KOPT-K1 (cell line): ENCODE data around the gene PCCA.

Experiments
- H3K27ac ChIP-seq: fragments of 200-600 bp; sonication (generic); 2 replicates; pipeline ENCODE4 v1.5.1; 2016; ENCODE audit warnings: antibody characterized with exemption, mild to moderate bottlenecking, low read depth, low read length; ENCODE audit not compliant: poor library complexity, severe bottlenecking
- H3K36me3 ChIP-seq: fragments of 200-600 bp; sonication (generic); 2 replicates; pipeline ENCODE4 v1.5.1; 2017; ENCODE audit warnings: antibody characterized with exemption, mild to moderate bottlenecking, low read length, moderate library complexity; ENCODE audit not compliant: insufficient read depth
- H3K9me3 ChIP-seq: fragments of 200-600 bp; sonication (generic); 2 replicates; pipeline ENCODE4 v1.5.1; 2017; ENCODE audit warnings: antibody characterized with exemption, low read length, mild to moderate bottlenecking; ENCODE audit not compliant: insufficient read depth, poor library complexity, severe bottlenecking

Gene PCCA

DNA sequence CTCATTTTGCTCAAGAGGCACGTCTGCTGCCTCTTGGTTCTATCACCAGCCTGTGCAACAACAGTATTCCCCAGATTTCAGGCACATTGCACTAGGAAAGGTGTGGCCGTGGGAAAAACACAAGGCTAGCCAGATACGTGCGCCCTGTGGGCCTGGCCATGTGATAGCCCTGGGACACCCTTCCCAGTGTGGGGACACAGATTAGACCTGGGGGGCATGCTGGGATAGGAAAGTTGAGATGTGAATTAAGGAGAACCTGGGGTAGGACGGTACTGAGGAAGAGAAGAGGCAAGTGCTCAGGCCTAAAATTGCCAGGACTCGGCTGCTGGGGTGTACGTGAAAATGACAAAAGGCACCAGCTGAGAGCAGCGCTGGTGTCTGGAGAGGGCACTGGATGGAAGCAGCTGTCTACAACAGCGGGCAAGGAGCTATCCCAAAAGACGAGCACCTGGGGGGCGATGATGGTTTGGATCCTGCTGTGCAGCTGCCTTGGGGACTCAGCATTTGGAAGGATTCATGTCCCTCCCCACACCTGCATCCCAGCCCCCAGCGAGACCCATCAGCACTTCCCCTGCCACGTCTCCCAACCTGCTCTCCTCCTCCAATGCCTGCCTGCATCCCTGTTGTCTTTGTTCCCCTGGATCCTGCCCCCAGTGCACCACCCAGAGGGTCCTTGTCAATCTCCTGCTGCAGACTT, 445.4 kb downstream of the PCCA start:
- Histone ChIP-seq H3K27ac (no peak overlapping the region), H3K36me3 (no peaks in the 10 kb centered on the region), H3K9me3 (no peaks in the 10 kb centered on the region)

DNA sequence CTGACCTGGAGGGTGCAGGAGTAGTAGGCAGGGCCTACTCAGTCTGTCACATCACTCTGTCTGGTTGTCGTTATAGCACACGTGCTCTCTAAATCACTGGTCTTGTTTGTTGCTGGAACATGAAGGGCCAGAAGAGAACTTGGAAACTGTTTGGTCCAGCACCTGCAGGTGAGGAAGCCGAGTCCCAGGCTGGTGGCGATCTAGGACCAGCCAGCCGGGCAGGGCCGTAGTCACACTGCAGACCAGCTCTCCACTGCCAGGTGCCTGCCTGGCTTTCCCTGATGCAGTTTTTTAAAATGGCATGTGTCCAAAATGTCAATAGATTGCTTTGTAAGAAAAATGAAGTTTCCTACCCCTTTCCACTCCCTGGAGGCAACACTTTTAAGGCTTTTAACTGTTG, 446.0 kb downstream of the PCCA start:
- Histone ChIP-seq H3K27ac (no peak overlapping the region), H3K9me3 (no peaks in the 10 kb centered on the region), H3K36me3 (no peaks in the 10 kb centered on the region)

DNA sequence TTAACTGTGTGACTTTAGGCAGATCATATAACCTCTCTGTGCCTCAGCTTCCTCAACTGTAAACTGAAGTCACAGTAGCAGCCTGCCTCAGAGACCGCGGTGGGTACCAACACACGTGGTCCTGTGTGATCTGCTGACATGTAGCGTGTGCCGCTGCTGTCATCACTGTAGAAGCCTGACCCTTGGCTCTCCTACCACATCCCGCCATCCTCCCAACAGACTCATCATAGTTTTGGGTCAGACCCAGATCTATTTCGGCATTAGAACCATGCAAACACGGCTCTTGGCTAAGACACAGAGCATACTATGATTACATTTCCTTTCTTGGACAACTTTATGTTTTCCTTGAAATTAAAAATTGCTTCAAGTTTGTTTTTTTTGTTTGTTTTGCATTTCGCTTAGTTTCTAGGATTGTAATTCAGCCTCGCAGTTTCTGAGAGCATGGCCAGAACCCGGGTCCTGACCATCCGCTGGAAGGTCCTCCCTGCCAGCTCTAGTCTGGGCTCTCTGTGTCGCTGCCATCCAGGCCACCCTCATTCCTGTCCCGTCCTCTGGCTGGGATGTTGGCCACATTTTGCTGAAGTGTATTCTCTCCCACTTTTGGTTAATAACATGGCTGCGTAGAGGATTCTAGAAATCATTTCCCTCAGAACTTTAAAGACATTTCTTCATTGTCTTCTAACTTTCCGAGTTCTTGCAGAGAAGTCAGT, 446.7 kb downstream of the PCCA start:
- H3K9me3 ChIP-seq: no peaks in the 10 kb centered on the region
- no peak overlapping the region for H3K27ac ChIP-seq
- H3K36me3 ChIP-seq: no peaks in the 10 kb centered on the region

DNA sequence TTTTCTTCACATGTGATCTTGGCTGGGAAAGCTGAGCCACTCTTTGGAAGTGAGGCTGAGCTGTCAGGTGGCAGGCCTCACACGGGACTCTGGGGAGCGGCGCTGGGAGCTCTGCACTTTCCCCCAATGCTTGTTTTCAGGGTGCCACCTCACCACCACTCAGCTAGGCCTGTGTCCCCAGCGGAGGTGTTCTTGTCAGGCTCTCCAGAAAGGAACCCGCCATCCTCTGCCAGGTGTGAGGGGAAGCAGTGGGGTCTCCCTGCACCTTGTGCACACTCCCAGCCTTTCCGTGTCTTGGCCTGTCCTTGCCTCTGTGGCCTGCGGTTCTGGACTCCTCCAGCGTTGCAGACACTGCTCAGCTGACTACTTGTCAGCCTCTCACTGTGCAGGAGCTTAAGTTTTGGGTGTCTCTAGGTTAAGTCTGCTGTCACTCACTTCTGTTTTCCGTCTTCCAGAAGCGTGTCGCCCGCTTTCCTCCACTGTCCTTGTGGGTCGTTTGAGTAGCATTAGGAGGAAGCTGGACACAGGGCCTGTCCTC, 447.8 kb downstream of the PCCA start:
- Histone ChIP-seq H3K36me3 (no peaks in the 10 kb centered on the region), H3K27ac (no peak overlapping the region), H3K9me3 (no peaks in the 10 kb centered on the region)

DNA sequence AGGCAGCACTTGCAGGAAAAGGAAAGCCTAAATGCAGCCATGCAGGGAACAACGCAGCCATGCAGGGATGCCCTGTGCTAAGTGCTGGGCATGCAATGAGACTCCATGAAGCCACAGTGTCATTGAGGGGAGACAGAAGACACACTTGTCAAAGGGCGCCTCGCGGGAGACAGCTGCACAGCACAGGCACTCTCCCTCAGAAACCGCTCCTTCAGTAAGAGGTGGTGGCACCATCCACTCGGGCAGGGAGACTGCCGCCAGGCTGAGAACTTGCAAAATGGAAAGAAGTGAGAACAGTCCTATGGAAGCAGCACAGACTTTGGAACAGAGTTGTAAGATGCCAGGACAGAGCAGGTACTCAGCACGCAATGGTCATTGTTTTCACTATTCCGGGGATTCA, 448.6 kb downstream of the PCCA start:
- Histone ChIP-seq H3K9me3 (no peaks in the 10 kb centered on the region), H3K36me3 (no peaks in the 10 kb centered on the region), H3K27ac (no peak overlapping the region)

DNA sequence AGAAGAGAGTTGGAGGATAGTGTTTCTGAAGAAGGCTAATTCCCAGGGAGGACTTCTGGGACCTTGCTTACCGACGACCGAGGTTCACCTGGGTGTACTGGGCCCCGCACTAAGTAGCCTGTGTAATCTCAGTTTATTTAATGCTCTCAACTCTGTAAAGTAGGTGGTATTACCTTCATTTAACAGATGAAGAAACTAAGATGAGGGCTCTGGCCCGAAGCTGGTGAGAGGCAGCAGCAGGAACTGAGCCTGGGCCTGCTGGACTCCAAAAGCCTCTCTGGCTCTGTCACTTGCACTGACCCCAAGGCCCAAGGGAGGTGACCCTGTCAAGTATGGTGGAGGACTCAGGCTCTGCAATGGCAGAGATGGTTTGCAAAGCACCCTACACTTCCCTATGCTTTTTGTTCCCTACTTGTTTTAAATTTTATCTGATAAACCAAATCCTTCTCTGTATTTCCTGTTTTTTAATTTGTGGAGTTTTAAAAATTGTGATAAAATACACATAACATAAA, 449.1 kb downstream of the PCCA start:
- Histone ChIP-seq H3K27ac (no peak overlapping the region), H3K36me3 (no peaks in the 10 kb centered on the region), H3K9me3 (no peaks in the 10 kb centered on the region)

DNA sequence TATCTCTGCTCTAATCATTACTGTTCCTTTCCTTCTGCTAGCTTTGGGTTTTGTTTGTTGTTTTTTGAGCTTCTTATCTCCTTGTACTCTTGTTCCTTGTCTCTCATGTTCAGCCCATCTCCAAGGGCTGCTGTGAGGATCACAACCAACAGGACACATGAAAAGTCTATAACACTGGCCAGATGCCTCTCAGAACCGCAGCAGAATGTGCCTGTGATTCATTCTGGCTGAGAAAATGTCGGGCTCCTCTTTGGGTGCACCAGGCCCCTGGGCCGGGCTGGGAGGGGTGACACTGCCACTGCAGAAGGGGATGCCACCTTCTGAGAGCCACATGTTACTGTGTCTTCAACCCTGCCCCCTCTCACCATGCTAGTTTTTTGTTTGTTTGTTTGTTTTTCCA, 451.7 kb downstream of the PCCA start:
- Histone ChIP-seq H3K36me3 (no peaks in the 10 kb centered on the region), H3K9me3 (no peaks in the 10 kb centered on the region), H3K27ac (no peak overlapping the region)

DNA sequence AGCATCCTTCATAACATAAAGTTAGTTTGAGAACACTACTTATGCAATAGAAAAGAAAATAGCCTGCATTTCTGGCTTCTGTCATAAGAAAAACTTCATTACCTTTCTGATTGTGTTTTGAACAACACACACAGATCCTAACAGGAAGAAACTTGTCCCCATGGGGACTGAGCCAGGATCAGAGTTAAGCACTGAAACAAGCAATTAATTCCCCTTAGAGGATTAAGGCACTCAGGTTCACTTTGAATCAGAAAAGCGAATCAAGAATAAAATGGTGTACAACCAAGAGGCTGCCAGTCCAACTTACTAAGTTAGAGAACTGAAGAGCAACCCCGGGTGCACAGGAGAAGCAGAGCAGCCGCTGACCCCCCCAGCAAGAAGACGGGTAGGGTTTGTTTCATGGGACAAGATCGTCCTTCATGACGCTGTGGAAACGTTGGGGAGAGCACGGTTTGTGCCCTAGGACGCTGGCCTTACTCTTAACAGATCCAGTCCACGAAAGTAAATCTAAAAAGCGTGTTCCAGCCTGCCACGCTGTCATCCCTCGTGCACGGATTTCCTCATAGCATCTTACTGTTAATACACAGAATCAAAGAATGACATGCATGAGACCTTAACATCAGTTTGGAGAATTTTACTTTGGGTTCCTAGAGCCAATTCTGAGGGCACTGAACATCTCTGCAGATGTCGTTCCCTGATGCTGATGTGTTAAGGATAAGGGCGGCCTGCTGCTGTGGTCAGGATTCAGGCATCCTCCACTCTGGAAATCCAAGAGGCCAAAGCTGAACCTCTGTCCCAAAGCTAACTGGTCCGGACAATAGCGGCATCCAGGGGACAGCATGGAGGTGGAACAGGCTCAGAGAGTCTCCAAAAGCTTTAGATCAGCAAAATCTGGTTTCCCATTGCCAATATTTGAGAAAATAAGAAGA, 453.3 kb downstream of the PCCA start:
- Histone ChIP-seq H3K36me3 (no peaks in the 10 kb centered on the region), H3K9me3 (no peaks in the 10 kb centered on the region), H3K27ac (no peak overlapping the region)

DNA sequence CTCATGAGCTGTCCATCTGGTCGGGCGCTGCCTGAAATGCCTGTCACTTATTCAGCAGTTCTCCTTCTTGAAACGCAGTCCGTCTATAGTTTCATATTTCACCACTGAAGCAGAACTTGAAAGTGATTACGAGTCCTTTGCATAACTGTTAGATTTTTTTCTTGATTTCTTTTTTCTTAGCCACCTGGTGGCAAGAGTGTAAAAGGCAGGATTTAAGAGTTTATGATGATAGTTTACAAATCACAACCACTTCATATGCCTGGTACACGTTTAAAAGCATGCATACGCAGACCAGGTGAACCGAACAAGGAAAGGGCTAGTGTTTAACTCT, 453.9 kb downstream of the PCCA start:
- no peaks in the 10 kb centered on the region for H3K36me3 ChIP-seq
- H3K27ac ChIP-seq: no peak overlapping the region

DNA sequence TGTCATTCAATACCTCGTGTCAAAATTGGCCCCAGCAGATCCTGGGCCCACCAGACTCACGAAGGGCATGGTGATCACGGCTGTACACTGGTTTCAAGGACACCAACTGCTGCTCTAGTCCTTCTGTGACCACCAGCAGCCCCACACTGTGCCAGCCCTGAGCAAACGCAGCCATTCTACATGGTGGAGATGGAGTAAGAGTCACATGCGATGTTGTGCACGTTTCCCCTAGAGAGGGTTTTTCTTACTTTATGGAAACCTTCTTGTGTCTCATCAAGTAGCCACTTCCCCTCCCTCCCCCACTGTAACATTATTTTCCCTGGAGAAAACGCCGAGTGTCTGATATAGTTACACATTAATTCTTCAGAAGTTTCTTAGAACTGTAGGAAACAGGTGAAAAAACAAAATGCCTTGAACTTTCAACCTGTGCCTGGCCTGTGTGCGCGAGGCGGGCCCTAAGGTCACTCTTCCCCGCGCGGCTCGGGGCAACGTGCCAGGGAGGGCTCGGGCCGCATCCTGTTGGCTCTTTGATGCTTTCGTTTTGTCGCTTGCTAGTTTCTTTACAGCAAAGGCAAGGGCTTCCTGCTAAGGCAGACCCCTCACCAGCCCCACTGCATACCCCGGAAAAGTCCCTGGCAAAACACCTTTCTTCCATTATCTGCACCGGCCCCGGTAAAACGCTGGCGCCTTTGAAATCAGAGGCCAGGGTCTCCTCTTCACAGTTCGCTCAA, 455.1 kb downstream of the PCCA start:
- Histone ChIP-seq H3K9me3 (no peaks in the 10 kb centered on the region), H3K27ac (no peak overlapping the region), H3K36me3 (no peaks in the 10 kb centered on the region)

More for the DNA sequence above, 453.9 kb downstream of the PCCA start:
- H3K9me3 ChIP-seq: no peaks in the 10 kb centered on the region

DNA sequence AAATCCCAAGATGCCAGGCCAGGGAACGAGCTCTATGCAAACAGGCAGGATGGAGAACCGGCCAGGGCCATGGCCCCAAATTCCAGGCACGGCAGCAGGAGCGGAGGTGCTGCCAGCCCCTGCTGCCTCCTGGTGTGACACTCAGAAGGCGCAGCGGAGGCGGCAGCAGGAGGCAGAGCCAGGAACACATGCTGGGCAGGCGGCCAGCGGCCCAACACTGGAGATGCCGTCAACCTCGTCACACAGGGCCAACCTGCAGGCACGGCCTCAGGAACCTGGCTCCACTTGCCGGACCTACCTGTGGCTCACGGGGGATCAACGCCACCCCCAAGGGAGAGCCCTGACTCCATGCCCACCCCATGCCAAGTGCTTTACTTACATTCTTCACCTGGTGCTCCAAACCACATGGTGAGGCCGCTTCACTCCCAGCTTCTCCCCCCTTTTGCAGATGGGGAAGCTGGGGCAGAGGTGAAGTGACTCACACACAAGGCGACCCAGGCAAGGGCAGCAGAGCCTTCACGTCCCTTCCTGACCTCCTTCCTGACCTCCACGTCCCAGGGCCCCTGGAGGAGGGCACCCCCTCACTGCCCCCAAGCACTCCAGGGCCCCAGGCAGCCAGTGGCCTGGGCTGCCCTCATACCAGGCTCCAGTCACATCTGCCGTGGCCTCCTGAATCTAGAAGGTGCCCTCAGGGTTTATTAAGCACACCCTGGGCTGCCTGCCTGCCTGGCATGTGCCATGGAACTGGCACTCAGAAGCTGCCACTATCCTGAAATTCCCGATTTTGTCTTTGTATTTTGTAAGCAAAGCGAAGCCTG, 456.2 kb downstream of the PCCA start:
- no peaks in the 10 kb centered on the region for H3K9me3 ChIP-seq
- H3K27ac ChIP-seq: no peak overlapping the region
- H3K36me3 ChIP-seq: no peaks in the 10 kb centered on the region

DNA sequence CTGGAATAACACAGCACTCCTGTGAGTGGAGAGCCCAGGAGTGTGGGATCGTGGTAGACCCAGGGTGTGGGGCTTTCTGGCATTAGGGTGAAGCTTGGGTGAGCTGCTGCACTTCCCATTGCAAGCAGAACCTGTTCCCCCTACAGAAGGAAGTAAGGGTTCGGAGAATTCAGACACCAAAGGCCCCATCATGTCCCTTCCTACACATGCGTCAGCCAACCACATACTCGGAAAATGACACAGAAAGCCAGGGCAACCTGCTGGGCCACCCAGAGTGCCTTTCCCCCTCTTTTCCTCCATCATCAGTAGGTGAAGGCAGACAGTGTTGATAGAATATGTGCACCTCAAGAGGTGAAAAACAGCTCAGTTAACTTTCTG, 456.8 kb downstream of the PCCA start:
- no peaks in the 10 kb centered on the region for H3K9me3 ChIP-seq
- H3K36me3 ChIP-seq: no peaks in the 10 kb centered on the region
- H3K27ac ChIP-seq: no peak overlapping the region

DNA sequence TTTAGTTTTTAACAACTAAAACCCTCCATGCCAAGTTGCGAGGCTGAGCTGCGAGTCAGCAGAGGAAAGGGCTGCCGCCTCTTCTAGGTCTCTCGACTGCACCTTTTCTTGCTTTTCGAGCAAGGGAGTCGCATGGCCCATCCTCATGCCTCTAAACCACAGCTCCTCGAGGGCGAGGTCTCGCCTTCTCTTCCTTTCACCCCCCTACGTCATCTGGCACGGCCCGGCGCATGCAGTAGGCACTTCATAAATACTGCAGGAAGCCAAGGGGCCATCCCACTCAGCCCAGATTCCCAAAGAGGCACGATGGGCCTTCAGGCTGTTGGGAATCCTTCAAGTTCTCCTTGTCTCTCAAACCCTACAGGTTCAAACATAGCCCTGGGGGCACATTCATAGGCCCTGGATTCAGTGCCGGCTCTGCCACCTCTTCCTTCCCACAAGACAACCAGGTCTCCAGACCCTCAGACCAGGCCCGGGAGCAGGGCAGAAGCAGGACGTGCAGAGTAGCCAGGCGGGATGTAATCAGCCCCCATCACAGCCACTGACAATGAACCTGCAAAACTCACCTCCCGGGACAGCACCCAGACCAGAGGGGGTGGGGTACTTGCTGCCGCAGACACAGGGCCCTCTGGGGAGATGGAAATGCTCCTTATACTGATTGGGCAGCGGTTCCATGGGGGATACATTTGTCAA, 458.0 kb downstream of the PCCA start:
- Histone ChIP-seq H3K9me3 (no peaks in the 10 kb centered on the region), H3K36me3 (no peaks in the 10 kb centered on the region), H3K27ac (no peak overlapping the region)
